ENCODE data around the gene SCG2.

SCG2 gene

GRCh38 chr2:223601932-223602666 is at the start of gene SCG2:
Gene SCG2 (minus strand): TSS chr2:223602361. CDS start chr2:223599282, 3,079 bp downstream.
- in situ Hi-C loops (cut with MboI; ENCODE audit: low sequenced_read_pairs) = no loop called here

DNA sequence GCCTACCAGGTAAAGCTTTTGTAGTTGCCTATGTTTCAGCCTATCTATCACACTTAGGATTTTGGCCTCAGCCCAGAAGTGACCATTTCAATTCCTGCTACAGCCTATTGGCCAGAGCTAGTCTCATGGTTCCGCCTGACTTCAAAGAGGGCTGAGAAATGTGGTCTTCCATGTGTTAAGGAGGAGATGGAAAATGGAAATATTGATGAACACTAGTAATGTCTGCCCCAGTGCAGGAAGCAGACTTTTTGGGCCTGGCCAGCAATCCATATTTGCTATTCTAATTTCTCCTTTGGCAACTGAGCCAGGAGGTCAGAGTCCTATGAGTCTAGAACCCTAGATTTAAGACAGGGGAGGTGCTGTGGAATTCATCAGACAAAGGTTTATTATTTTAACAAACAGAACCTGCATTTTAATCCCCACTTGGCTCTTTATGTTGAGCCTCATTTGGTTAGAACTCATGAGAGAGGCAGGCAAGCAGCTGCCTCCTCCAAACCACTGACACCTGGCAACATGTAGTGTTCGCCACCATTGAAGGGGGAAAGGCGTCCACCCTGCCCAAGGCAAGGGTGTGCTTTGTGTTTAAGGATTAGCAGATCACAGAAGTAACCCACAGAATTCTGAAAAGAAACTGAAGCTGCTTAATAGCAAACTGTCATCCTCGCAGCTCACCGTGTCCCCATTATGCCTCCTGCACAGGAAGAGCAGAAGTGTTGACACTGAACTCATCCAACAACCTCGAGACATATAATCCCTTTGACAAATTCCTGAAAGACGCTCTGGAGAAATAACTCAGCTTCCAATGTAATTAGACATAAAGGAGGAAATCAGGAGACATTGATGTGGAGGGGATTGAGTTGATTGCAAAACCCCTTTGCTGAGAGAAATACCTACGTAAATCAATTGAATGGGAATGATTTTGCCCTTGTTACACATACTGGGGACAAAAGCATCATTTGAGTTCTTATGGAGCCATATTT is 47.7 kb upstream of the SCG2 start:
- in situ Hi-C loops (cut with MboI; ENCODE audit: low sequenced_read_pairs) = no loop called here

DNA sequence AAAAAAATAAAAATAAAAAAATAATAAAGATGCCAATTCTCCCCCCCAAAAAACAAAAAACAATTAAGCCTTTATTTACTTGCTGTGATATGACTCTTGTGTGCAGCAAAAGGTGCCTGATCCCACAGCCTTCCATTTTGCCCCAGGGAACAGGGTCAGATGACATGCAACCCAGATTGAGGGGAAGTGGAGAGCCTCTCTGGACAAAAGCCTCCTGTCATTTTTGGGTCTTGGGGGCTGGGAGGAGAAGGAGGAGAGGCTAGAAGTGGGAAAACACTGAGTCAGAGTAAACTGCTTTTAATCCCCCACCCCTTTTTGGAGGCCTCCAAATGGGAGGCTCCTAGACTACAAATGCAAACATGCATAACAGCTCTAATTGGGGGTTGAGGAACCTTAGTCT is 46.6 kb upstream of the SCG2 start:
- in situ Hi-C loops (cut with MboI; ENCODE audit: low sequenced_read_pairs) = no loop called here

GRCh38 chr2:223647258-223647952 is 45.2 kb upstream of the SCG2 start:
- in situ Hi-C loops (cut with MboI; ENCODE audit: low sequenced_read_pairs) = no loop called here

DNA sequence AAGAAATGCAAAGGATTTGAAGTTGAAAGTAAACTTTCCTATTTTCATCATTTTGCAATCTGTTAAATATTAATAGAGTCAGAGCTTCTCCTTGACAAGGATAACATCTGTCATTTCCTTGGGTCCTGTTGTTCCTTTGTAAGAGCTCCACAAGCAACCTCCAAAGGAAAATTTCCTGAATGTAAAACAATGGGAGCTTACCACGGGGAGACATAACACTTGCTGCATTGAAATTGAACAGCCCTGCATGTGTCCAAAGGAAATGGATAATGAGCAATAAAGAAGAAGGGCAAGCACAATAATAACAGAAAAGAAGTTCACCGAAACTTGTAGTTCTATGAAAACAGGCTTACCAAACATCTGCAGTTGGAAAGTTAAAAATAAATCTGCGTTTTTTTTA is 42.0 kb upstream of the SCG2 start:
- in situ Hi-C loops (cut with MboI; ENCODE audit: low sequenced_read_pairs) = no loop called here

DNA sequence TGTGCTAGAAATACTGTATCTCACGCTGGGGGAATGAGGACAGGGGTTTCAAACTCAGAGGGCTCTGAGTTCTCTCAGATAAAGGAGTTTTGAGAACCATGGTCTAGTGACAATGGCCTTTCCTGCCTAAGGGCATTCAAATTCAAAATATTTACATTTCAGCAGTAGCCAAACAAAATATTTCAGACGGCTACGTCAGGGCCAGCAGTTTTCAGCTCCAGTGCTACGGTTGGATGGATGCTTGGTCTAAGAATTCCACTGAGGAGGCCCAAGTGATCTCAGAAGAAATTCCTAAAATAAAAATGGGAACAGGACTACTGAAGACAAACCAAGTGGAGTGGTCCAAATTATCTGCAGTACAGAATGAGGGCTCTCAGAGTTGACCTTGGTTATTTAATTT is 41.1 kb upstream of the SCG2 start:
- in situ Hi-C loops (cut with MboI; ENCODE audit: low sequenced_read_pairs) = no loop called here

DNA sequence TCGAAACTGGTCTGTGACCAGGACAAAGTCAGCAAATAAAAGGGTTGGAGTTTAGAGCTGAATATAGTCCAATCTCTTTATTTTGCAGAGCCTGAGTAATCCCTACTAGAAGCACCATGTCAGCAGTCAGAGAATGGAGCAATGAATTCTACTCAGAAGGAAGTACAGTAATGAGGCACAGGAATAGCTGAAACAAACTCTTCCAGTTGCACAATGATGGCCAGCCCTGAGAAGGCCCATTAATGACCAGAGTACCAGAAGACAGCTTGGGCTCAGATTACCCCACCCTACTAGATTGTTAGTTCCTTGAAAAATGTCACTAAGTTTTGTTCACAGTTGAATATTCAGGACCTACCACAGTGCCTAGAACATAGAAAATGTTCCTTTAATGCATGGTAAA is 40.3 kb upstream of the SCG2 start:
- in situ Hi-C loops (cut with MboI; ENCODE audit: low sequenced_read_pairs) = no loop called here

GRCh38 chr2:223641082-223641481 is 38.9 kb upstream of the SCG2 start:
- in situ Hi-C loops (cut with MboI; ENCODE audit: low sequenced_read_pairs) = no loop called here

- in situ Hi-C loops (cut with MboI; ENCODE audit: low sequenced_read_pairs) = no loop called here
Measured at GRCh38 chr2:223635080-223635479, 32.9 kb upstream of the SCG2 start.

- in situ Hi-C loops (cut with MboI; ENCODE audit: low sequenced_read_pairs) = no loop called here
Measured at GRCh38 chr2:223634238-223634637, 32.1 kb upstream of the SCG2 start.

GRCh38 chr2:223633656-223634055 is 31.5 kb upstream of the SCG2 start:
- in situ Hi-C loops (cut with MboI; ENCODE audit: low sequenced_read_pairs) = no loop called here

DNA sequence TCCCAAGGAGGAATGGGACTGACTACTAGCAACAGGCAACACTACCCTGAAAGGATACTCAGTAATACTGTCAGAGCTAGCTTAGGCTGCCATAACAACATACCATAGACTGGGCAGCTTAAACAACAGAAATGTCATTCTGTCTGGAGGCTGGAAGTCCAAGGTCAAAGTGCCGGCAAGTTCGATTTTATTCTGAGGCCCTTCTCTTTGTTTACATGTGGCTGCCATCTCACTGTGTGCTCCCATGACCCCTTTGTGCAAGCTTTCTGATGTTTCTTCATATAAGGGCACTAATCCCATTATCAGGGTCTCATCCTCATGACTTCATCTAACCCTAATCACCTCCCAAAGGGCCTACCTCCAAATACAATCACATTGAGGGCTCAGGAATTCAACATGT is 30.7 kb upstream of the SCG2 start:
- in situ Hi-C loops (cut with MboI; ENCODE audit: low sequenced_read_pairs) = no loop called here

DNA sequence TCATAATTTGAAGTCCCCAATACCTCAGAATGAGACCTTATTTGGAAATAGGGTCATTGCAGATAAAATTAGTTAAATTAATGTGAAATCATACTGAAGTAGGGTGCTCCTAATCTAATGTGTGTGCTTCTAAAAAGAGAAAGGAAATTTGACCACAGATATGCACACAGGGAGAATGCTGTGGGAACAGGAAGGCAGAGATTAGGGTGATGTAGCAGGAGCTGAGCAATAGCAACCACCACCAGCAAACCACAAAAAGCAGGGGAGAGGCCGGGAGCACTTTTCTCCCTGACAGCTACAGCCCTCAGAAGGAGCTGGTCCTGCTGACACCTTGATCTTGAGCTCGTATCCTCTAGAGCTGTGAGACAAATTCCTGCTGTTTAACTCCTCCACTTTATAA is 24.6 kb upstream of the SCG2 start:
- in situ Hi-C loops (cut with MboI; ENCODE audit: low sequenced_read_pairs) = no loop called here

DNA sequence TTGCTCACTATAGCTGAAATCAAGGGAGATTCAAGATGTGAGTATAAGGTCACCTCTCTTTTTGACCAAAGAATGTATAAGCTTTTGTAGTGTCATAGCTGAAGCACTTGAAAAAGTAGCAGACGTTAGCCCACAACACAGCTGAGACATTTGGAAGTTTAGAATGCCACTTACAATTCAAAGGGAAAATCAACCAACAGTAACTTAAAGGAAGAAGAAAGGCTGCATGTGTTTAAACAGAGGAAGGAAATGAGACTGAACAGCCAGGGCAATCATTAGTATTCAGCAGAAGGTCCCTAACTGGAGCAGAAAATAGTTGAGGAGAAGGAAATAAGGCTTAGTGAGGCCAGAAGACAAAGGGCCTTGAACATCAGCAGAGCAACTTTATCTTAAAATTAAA is 23.5 kb upstream of the SCG2 start:
- in situ Hi-C loops (cut with MboI; ENCODE audit: low sequenced_read_pairs) = no loop called here

DNA sequence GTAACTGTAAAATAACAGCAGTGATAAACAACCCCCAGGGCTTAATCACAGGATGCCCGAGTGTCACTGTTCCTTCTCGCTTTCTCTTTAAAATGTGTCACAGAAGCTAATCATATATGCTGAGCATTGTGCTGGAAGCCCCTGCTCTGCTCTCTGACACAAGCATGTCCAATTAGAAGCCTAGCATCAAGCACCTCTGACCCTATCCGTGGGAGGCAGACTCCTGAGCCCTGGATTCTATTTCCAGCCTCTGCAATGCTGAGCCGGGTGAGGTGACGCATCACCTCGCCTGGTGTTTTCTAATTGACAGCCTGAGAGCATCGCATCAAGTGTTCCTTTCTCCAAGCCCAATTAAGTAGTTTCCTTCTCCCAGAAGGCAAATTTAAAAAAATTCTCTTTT is 19.7 kb upstream of the SCG2 start:
- in situ Hi-C loops (cut with MboI; ENCODE audit: low sequenced_read_pairs) = no loop called here

DNA sequence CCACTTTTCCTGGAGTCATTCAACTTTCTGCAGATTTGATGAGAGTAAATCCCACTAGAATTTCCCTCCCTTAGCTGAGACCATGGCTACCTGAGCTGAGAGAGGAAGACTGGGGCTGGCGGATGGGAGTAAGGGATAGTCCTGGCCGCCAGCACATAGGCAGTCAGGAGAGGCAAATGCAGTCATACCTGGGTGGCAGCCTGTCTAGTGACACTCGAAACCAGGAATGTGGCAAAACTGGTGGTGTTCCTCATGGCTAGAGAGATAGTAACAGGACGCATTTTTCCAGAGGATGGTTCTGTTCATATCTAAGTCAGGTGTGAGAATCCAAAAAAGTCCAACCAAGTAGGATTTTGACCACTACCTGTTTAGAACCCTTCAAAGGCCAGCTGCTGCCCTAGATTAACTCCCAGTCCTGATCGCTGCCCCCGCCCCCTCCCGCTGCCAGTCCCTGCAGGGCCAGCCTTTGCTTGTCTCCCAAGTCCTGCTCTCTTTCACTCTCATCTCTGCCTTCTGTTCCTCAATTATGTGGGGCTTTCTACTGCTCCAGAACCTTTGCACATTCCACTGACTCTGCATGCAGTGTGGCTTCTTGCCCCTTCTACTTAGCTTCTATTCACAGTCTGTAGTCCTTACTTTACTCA is 17.4 kb upstream of the SCG2 start:
- in situ Hi-C loops (cut with MboI; ENCODE audit: low sequenced_read_pairs) = no loop called here

GRCh38 chr2:223618172-223619035 is 16.2 kb upstream of the SCG2 start:
- in situ Hi-C loops (cut with MboI; ENCODE audit: low sequenced_read_pairs) = no loop called here

DNA sequence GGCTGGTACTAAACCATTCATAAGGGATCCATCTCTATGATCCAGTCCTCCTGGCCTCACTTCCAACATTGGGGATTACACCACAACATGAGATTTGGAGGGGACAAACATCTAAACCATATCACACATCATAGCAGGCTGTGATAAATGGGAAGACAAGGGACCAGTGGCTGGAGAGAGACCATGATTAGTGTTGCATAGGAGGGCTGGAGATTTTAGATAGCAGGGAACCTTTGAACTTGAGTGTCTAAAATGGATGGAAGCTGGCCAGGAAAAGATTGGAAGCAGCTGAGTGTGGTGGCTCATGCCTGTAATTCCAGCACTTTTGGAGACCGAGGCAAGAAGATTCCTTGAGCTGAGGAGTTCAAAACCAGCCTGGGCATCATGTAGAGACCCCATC is 12.4 kb upstream of the SCG2 start:
- in situ Hi-C loops (cut with MboI; ENCODE audit: low sequenced_read_pairs) = no loop called here

- in situ Hi-C loops (cut with MboI; ENCODE audit: low sequenced_read_pairs) = no loop called here
Measured at GRCh38 chr2:223613017-223613950, 11.1 kb upstream of the SCG2 start.
